GM19328 (cell line): ENCODE measurements around the gene ZNF385B.

Experiments used
- ATAC-seq: cut with Tn5 transposase; IDR thresholded peaks from one replicate; pipeline ENCODE4 v1.9.1; 2021; ENCODE audit warnings: mild to moderate bottlenecking, moderate library complexity; ENCODE audit not compliant: unreplicated experiment

Gene ZNF385B

GRCh38 chr2:179857236-179857635, 4.2 kb downstream of the ZNF385B start:
- no peak for ATAC-seq

- ATAC-seq, result no peak
Observed at GRCh38 chr2:179856205-179856604, 5.2 kb downstream of the ZNF385B start.

GRCh38 chr2:179855673-179856072, 5.7 kb downstream of the ZNF385B start:
- no peak for ATAC-seq

GRCh38 chr2:179854891-179855290, 6.5 kb downstream of the ZNF385B start:
- ATAC-seq, result no peak

GRCh38 chr2:179853108-179853507, 8.3 kb downstream of the ZNF385B start:
- ATAC-seq, result no peak

- ATAC-seq, result no peak
Observed at GRCh38 chr2:179850188-179850587, 11.2 kb downstream of the ZNF385B start.

GRCh38 chr2:179849719-179850118, 11.7 kb downstream of the ZNF385B start:
- ATAC-seq, result no peak

- ATAC-seq, result no peak
Observed at GRCh38 chr2:179843541-179843940, 17.9 kb downstream of the ZNF385B start.

- no peak for ATAC-seq
Observed at GRCh38 chr2:179842498-179843153, 18.8 kb downstream of the ZNF385B start.

GRCh38 chr2:179840840-179841239, 20.6 kb downstream of the ZNF385B start:
- ATAC-seq, result no peak

GRCh38 chr2:179837408-179837807, 24.0 kb downstream of the ZNF385B start:
- no peak for ATAC-seq

- ATAC-seq, result no peak
Observed at GRCh38 chr2:179830043-179830787, 31.2 kb downstream of the ZNF385B start.

GRCh38 chr2:179826297-179826696, 35.1 kb downstream of the ZNF385B start:
- no peak for ATAC-seq

- no peak for ATAC-seq
Observed at GRCh38 chr2:179825494-179825893, 35.9 kb downstream of the ZNF385B start.

- ATAC-seq, result no peak
Observed at GRCh38 chr2:179824961-179825360, 36.5 kb downstream of the ZNF385B start.

- no peak for ATAC-seq
Observed at GRCh38 chr2:179822540-179822939, 38.9 kb downstream of the ZNF385B start.

GRCh38 chr2:179818546-179818945, 42.9 kb downstream of the ZNF385B start:
- ATAC-seq, result no peak

- ATAC-seq, result no peak
Observed at GRCh38 chr2:179817181-179817841, 44.1 kb downstream of the ZNF385B start.

GRCh38 chr2:179814050-179814449, 47.4 kb downstream of the ZNF385B start:
- no peak for ATAC-seq

GRCh38 chr2:179812501-179812900, 48.9 kb downstream of the ZNF385B start:
- no peak for ATAC-seq

- ATAC-seq, result no peak
Observed at GRCh38 chr2:179811042-179811441, 50.4 kb downstream of the ZNF385B start.

GRCh38 chr2:179809606-179810005, 51.8 kb downstream of the ZNF385B start:
- no peak for ATAC-seq
